WTC11 (cell line): ENCODE data around the gene RSRC1. TPM values are rescaled to one million over a fixed set of nuclear protein-coding genes. Genes with fewer than 3 reads are reported as not detected.

Experiments
- ATAC-seq: fragments of 200-7000 bp; cut with Tn5 transposase; 2 replicates; pipeline ENCODE4 v1.10.0; 2021; ENCODE audit warnings: mild to moderate bottlenecking, moderate library complexity
- CTCF ChIA-PET: fragments of 300-600 bp; sonication (Branson Sonifier 250); formaldehyde crosslinking; loops from one replicate; lab custom pipeline; 2021; ENCODE audit warnings: antibody characterized with exemption; lab: Charles Lee
- POLR2A ChIA-PET: fragments of 350-600 bp; sonication (Branson Sonifier 250); formaldehyde crosslinking; loops from one replicate; lab custom pipeline; 2021; ENCODE audit warnings: antibody characterized with exemption; lab: Charles Lee
- DNase-seq: peaks from one replicate; pipeline ENCODE4 v3.0.0; 2021; ENCODE audit warnings: low spot score
- H3K27ac Mint-ChIP-seq: 2 replicates; pipeline ENCODE4 v1.8.0; 2021; ENCODE audit warnings: mixed read lengths
- H3K27me3 Mint-ChIP-seq: 2 replicates; pipeline ENCODE4 v1.8.0; 2021; ENCODE audit warnings: low read depth, mild to moderate bottlenecking, moderate library complexity, mixed read lengths
- H3K36me3 Mint-ChIP-seq: 2 replicates; pipeline ENCODE4 v1.8.0; 2021; ENCODE audit warnings: mixed read lengths
- H3K4me1 Mint-ChIP-seq: 2 replicates; pipeline ENCODE4 v1.8.0; 2022; ENCODE audit warnings: mixed read lengths
- H3K4me3 Mint-ChIP-seq: 2 replicates; pipeline ENCODE4 v1.8.0; 2021; ENCODE audit warnings: mild to moderate bottlenecking, moderate library complexity, mixed read lengths
- H3K9me3 Mint-ChIP-seq: 2 replicates; pipeline ENCODE4 v1.8.0; 2021; ENCODE audit warnings: mixed read lengths
- AFF4 ChIP-seq: sonication (generic); formaldehyde crosslinking; IDR thresholded peaks from 2 replicates; pipeline ENCODE4 v1.8.1; 2023; ENCODE audit warnings: mild to moderate bottlenecking, missing genetic modification reagents, borderline replicate concordance
- CDX4 ChIP-seq: fragments of 250-450 bp; sonication (Bioruptor Pico); IDR thresholded peaks from 2 replicates; pipeline ENCODE4 v1.9.0; 2021; ENCODE audit warnings: moderate library complexity, mild to moderate bottlenecking, inconsistent platforms, borderline replicate concordance
- CTCF ChIP-seq: fragments of 200-600 bp; IDR thresholded peaks from 2 replicates; pipeline ENCODE4 v1.8.0; 2022; ENCODE audit warnings: antibody characterized with exemption
- ESRRA ChIP-seq: sonication (generic); formaldehyde crosslinking; IDR thresholded peaks from 2 replicates; pipeline ENCODE4 v1.8.1; 2022; ENCODE audit warnings: mild to moderate bottlenecking, missing genetic modification reagents, borderline replicate concordance
- ETV6 ChIP-seq: sonication (generic); formaldehyde crosslinking; IDR thresholded peaks from 2 replicates; pipeline ENCODE4 v1.8.1; 2022; ENCODE audit warnings: mild to moderate bottlenecking, missing genetic modification reagents
- GABPB1 ChIP-seq: sonication (generic); formaldehyde crosslinking; IDR thresholded peaks from 2 replicates; pipeline ENCODE4 v1.8.1; 2023; ENCODE audit warnings: mild to moderate bottlenecking, missing genetic modification reagents
- GTF2I ChIP-seq: fragments of 250-450 bp; sonication (Bioruptor Pico); conservative IDR thresholded peaks from 2 replicates; pipeline ENCODE4 v1.4.0; 2021; ENCODE audit warnings: mild to moderate bottlenecking
- HMGA2 ChIP-seq: fragments of 250-450 bp; sonication (Bioruptor Pico); IDR thresholded peaks from 2 replicates; pipeline ENCODE4 v1.4.0; 2021; ENCODE audit warnings: mild to moderate bottlenecking, moderate library complexity
- IRF1 ChIP-seq: sonication (generic); formaldehyde crosslinking; IDR thresholded peaks from 2 replicates; pipeline ENCODE4 v1.8.0; 2023; ENCODE audit warnings: missing genetic modification reagents
- JAZF1 ChIP-seq: fragments of 250-450 bp; sonication (Bioruptor Pico); IDR thresholded peaks from 2 replicates; pipeline ENCODE4 v1.9.0; 2021; ENCODE audit warnings: moderate library complexity, mild to moderate bottlenecking, inconsistent platforms
- MXD4 ChIP-seq: fragments of 250-450 bp; sonication (Bioruptor Pico); IDR thresholded peaks from 2 replicates; pipeline ENCODE4 v1.8.0; 2021; ENCODE audit warnings: mild to moderate bottlenecking, moderate library complexity, borderline replicate concordance
- NR2C2 ChIP-seq: sonication (generic); formaldehyde crosslinking; IDR thresholded peaks from 2 replicates; pipeline ENCODE4 v1.8.0; 2022; ENCODE audit warnings: mild to moderate bottlenecking, missing genetic modification reagents
- OVOL2 ChIP-seq: fragments of 250-450 bp; sonication (Bioruptor Pico); IDR thresholded peaks from 2 replicates; pipeline ENCODE4 v1.9.0; 2021; ENCODE audit warnings: mild to moderate bottlenecking, borderline replicate concordance
- TP53 ChIP-seq: sonication (generic); formaldehyde crosslinking; IDR thresholded peaks from 2 replicates; pipeline ENCODE4 v1.8.1; 2023; ENCODE audit warnings: mild to moderate bottlenecking, missing genetic modification reagents
- ZBTB43 ChIP-seq: sonication (generic); formaldehyde crosslinking; IDR thresholded peaks from 2 replicates; pipeline ENCODE4 v1.8.1; 2023; ENCODE audit warnings: mild to moderate bottlenecking, missing genetic modification reagents
- ZNF219 ChIP-seq: sonication (generic); formaldehyde crosslinking; IDR thresholded peaks from 2 replicates; pipeline ENCODE4 v1.8.0; 2023; ENCODE audit warnings: missing genetic modification reagents, mild to moderate bottlenecking, borderline replicate concordance
- ZNF263 ChIP-seq: sonication (generic); formaldehyde crosslinking; IDR thresholded peaks from 2 replicates; pipeline ENCODE4 v1.8.1; 2022; ENCODE audit warnings: low read depth, mild to moderate bottlenecking, moderate library complexity, missing genetic modification reagents
- ZNF396 ChIP-seq: fragments of 250-450 bp; sonication (Bioruptor Pico); IDR thresholded peaks from 2 replicates; pipeline ENCODE4 v1.8.0; 2021; ENCODE audit warnings: mild to moderate bottlenecking, moderate library complexity, borderline replicate concordance
- ZNF416 ChIP-seq: fragments of 250-450 bp; sonication (Bioruptor Pico); IDR thresholded peaks from 2 replicates; pipeline ENCODE4 v1.9.0; 2021; ENCODE audit warnings: mild to moderate bottlenecking, inconsistent platforms
- ZNF423 ChIP-seq: fragments of 250-450 bp; sonication (Bioruptor Pico); IDR thresholded peaks from 2 replicates; pipeline ENCODE4 v2.1.2; 2022; ENCODE audit warnings: mild to moderate bottlenecking, moderate library complexity
- ZNF425 ChIP-seq: fragments of 250-450 bp; sonication (Bioruptor Pico); conservative IDR thresholded peaks from 2 replicates; pipeline ENCODE4 v1.9.0; 2021; ENCODE audit warnings: mild to moderate bottlenecking
- total RNA-seq: library from RNA; stranded (reverse); gene quantifications from 3 replicates; pipeline ENCODE4 v1.2.3, GENCODE V29; 2021

Gene RSRC1
- total RNA-seq, 1 experiment from 2014 or later = 21.3 TPM

- H3K4me1 Mint-ChIP-seq = peaks cover 15% of the 10 kb centered on the region
- DNase-seq = no peak
- H3K9me3 Mint-ChIP-seq = peaks cover 33% of the 10 kb centered on the region
- no peaks in the 10 kb centered on the region for H3K27me3 Mint-ChIP-seq
- ChIA-PET CTCF (no interaction called here), POLR2A (no interaction called here)
- no peak overlapping the region for H3K4me3 Mint-ChIP-seq
- H3K27ac Mint-ChIP-seq = no peak overlapping the region
- no peak for ATAC-seq
- TF ChIP-seq CTCF (no peak), ZNF263 (CRISPR knock-in tag) (no peak)
- peaks cover 17% of the 10 kb centered on the region for H3K36me3 Mint-ChIP-seq
Observed at GRCh38 chr3:158395421-158395820, 285.5 kb downstream of the RSRC1 start.

- DNase-seq = no peak
- Mint-ChIP-seq H3K4me1 (peaks cover 5% of the 10 kb centered on the region), H3K27me3 (no peaks in the 10 kb centered on the region), H3K27ac (no peak overlapping the region), H3K36me3 (no peaks in the 10 kb centered on the region), H3K9me3 (no peaks in the 10 kb centered on the region), H3K4me3 (no peak overlapping the region)
- ATAC-seq = no peak
- POLR2A ChIA-PET = no interaction called here
- CTCF ChIA-PET = interaction anchor here (1.8 kb wide), 1 partner anchor 32 kb away, joined by 7 read pairs; no protein-coding TSS in a partner anchor
- TF ChIP-seq MXD4 (CRISPR knock-in tag) (no peak), TP53 (CRISPR knock-in tag) (no peak), ESRRA (CRISPR knock-in tag) (no peak), OVOL2 (CRISPR knock-in tag) (no peak), HMGA2 (CRISPR knock-in tag) (no peak), ZNF396 (CRISPR knock-in tag) (no peak), ZBTB43 (no peak), ZNF416 (no peak), IRF1 (CRISPR knock-in tag) (no peak), GABPB1 (no peak), AFF4 (CRISPR knock-in tag) (no peak), ETV6 (CRISPR knock-in tag) (no peak), ZNF423 (CRISPR knock-in tag) (no peak)
Observed at GRCh38 chr3:158402590-158402989, 292.7 kb downstream of the RSRC1 start.

- no peak for TF ChIP-seq NR2C2 (CRISPR knock-in tag)
- no peak for TF ChIP-seq ZNF219 (CRISPR knock-in tag)
- TF ChIP-seq JAZF1 (CRISPR knock-in tag) = no peak
- TF ChIP-seq ZNF425 (CRISPR knock-in tag) = no peak
- TF ChIP-seq OVOL2 (CRISPR knock-in tag) = no peak
- TF ChIP-seq GABPB1 = no peak
- TF ChIP-seq GTF2I (CRISPR knock-in tag) = no peak
- no peak for TF ChIP-seq CDX4 (CRISPR knock-in tag)
- CTCF ChIA-PET = interaction anchor here (0.6 to 1.8 kb wide), 2 partner anchors 31 to 488 kb away, joined by 3 to 7 read pairs; no protein-coding TSS in a partner anchor
- no peak overlapping the region for H3K4me3 Mint-ChIP-seq
- POLR2A ChIA-PET = no interaction called here
- no peaks in the 10 kb centered on the region for H3K9me3 Mint-ChIP-seq
- no peak overlapping the region for H3K27ac Mint-ChIP-seq
- H3K4me1 Mint-ChIP-seq = peaks cover 5% of the 10 kb centered on the region
- no peaks in the 10 kb centered on the region for H3K27me3 Mint-ChIP-seq
- DNase-seq (no peak), ATAC-seq (no peak)
- H3K36me3 Mint-ChIP-seq = no peaks in the 10 kb centered on the region
Observed at GRCh38 chr3:158403013-158403412, 293.1 kb downstream of the RSRC1 start.
